CD4-positive, alpha-beta T cell treated with Interferon alpha-2 for 1 hour (primary cell): ENCODE measurements around the gene TEC.

Experiments used
- DNase-seq, 2 donors: peaks; one replicate each; pipeline ENCODE4 v3.0.0-alpha.2; 2020 to 2022

The TEC gene

GRCh38 chr4:48267574-48267973 lies 2.1 kb downstream of the TEC start:
- DNase-seq, result no peak

- no peak for DNase-seq
Observed at GRCh38 chr4:48266781-48267180, 2.9 kb downstream of the TEC start.

GRCh38 chr4:48262926-48263325 lies 6.7 kb downstream of the TEC start:
- no peak for DNase-seq

- no peak for DNase-seq
Observed at GRCh38 chr4:48262484-48262883, 7.2 kb downstream of the TEC start.

GRCh38 chr4:48261281-48261680 lies 8.4 kb downstream of the TEC start:
- no peak for DNase-seq

- DNase-seq, result no peak
Observed at GRCh38 chr4:48259748-48260147, 9.9 kb downstream of the TEC start.

GRCh38 chr4:48258845-48259397 lies 10.7 kb downstream of the TEC start:
- DNase-seq, result no peak

- DNase-seq, result no peak
Observed at GRCh38 chr4:48255959-48256342, 13.7 kb downstream of the TEC start.

- DNase-seq, result no peak
Observed at GRCh38 chr4:48255072-48255958, 14.3 kb downstream of the TEC start.

- DNase-seq, result no peak
Observed at GRCh38 chr4:48254381-48255071, 15.1 kb downstream of the TEC start.

- DNase-seq, result no peak
Observed at GRCh38 chr4:48252313-48252712, 17.3 kb downstream of the TEC start.

GRCh38 chr4:48250980-48251379 lies 18.7 kb downstream of the TEC start:
- DNase-seq, result no peak

- no peak for DNase-seq
Observed at GRCh38 chr4:48250343-48250742, 19.3 kb downstream of the TEC start.

GRCh38 chr4:48249378-48249777 lies 20.3 kb downstream of the TEC start:
- DNase-seq, result no peak

GRCh38 chr4:48248559-48248953 lies 21.1 kb downstream of the TEC start:
- no peak for DNase-seq

GRCh38 chr4:48247878-48248558 lies 21.6 kb downstream of the TEC start:
- no peak for DNase-seq

GRCh38 chr4:48247142-48247877 lies 22.3 kb downstream of the TEC start:
- no peak for DNase-seq

GRCh38 chr4:48244665-48245064 lies 25.0 kb downstream of the TEC start:
- no peak for DNase-seq

- DNase-seq, result no peak
Observed at GRCh38 chr4:48243887-48244286, 25.8 kb downstream of the TEC start.

GRCh38 chr4:48243429-48243828 lies 26.2 kb downstream of the TEC start:
- DNase-seq, result no peak

GRCh38 chr4:48242511-48243195 lies 27.0 kb downstream of the TEC start:
- no peak for DNase-seq

GRCh38 chr4:48241731-48242130 lies 27.9 kb downstream of the TEC start:
- no peak for DNase-seq
